Peyer's patch (tissue), 4 donors: ENCODE measurements around the gene SLC25A45.

Source experiments
- CTCF ChIP-seq, 6 experiments: fragments of 450-650 bp in 4 of 6; fragments of 200-600 bp in 2 of 6; sonication (generic) in 1 of 6; IDR thresholded peaks; one replicate each; pipeline ENCODE4 v1.5.1; 2017 to 2019; ENCODE audit warnings: antibody characterized with exemption in 6 of 6, mild to moderate bottlenecking in 3 of 6, moderate library complexity in 1 of 6
- POLR2A ChIP-seq, 2 donors: fragments of 450-650 bp; IDR thresholded peaks; one replicate each; pipeline ENCODE4 v1.5.1; 2017; ENCODE audit warnings: antibody characterized with exemption in 2 of 2, mild to moderate bottlenecking in 2 of 2, moderate library complexity in 2 of 2

DNA sequence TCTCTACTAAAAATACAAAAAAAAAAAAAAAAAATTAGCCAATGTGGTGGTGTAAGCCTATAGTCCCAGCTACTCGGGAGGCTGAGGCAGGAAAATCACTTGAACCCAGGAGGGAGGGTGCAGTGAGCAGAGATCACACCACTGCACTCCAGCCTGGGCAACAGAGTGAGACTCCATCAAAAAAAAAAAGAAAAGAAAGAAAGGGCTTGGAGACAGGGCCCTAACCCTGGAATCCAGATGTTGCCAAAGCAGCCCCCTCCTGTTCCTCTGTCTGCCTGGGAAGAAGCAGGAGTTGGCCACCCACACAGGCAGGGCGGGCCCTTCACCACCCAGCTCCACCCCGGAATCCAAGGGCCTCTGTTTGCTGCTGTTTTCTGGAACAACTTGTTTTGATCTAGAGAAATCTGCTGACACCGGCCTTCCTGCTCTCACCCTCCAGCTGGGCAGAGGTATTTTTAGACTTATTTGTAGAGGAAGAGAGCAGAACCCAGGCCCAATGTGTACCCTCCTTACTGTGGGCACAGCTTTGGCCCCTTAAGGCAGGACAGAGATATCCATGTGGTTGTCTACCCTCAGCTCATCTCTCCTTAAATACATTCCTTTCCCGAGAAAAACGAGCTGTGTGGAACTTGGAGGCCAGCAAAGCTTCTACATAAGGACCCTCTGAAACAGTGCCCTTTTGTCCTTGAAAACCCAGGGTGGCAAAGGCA, 37.5 kb upstream of the SLC25A45 start:
- TF ChIP-seq CTCF (IDR thresholded peaks at IDR 0.05) = no peak
- peak in 1 of 2 donors; percentile 95 for TF ChIP-seq POLR2A (IDR thresholded peaks at IDR 0.05)
